ENCODE data around the gene AGO3.

The AGO3 gene

DNA sequence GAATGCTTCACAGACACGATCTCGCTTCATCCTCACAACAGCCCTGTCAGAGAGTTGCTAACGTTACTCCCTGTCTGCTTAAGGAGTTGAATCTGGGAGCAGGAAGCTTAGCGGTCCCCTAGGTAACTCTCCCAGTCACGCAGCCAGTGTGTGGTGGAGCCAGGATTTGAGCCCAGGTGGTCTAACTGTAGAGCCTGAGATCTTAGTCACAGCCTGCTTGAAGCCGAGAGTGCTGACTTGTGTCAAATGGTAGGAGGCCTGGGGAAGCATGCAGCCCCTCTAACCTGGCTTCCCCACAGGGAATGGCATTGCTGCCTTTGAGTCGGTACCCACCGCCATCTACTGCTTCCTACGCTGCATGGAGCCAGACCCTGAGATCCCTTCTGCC, 161.9 kb downstream of the AGO3 start:
- Histone ChIP-seq H3K36me3 (ENCODE audit: insufficient read depth, low read length) (peaks cover 56% of the 10 kb centered on the region), H3K27ac (ENCODE audit: low read depth, low read length, poor library complexity, severe bottlenecking) (no peak overlapping the region), H3K27me3 (ENCODE audit: insufficient read depth, low read length) (no peaks in the 10 kb centered on the region), H3K4me2 (ENCODE audit: low read length) (no peak overlapping the region), H3K9me3 (ENCODE audit: low read length) (no peaks in the 10 kb centered on the region), H3K4me3 (ENCODE audit: low read depth, low read length, poor library complexity, severe bottlenecking) (no peak overlapping the region), H3K9me2 (ENCODE audit: low read depth, low read length) (no peaks in the 10 kb centered on the region), H2AFZ (ENCODE audit: low read length) (no peak overlapping the region), H3K9ac (ENCODE audit: low read length) (no peak overlapping the region), H3F3A (ENCODE audit: insufficient read depth, low read length) (no peaks in the 10 kb centered on the region), H4K20me1 (ENCODE audit: insufficient read depth, low read length) (no peaks in the 10 kb centered on the region), H3K4me1 (ENCODE audit: insufficient read depth, low read length, severe bottlenecking) (peaks cover 18% of the 10 kb centered on the region), H3K79me2 (ENCODE audit: insufficient read depth, low read length) (no peaks in the 10 kb centered on the region)
- TF ChIP-seq CTCF (IDR thresholded peaks at IDR 0.05; ENCODE audit: low read length) (no peak), EZH2 (IDR thresholded peaks at IDR 0.05; ENCODE audit: borderline replicate concordance, low read length) (no peak)

GRCh38 chr1:36093226-36093625, 162.3 kb downstream of the AGO3 start:
- Histone ChIP-seq H3K4me1 (ENCODE audit: insufficient read depth, low read length, severe bottlenecking) (peaks cover 14% of the 10 kb centered on the region), H3K4me3 (ENCODE audit: low read depth, low read length, poor library complexity, severe bottlenecking) (no peak overlapping the region), H3K4me2 (ENCODE audit: low read length) (no peak overlapping the region), H3F3A (ENCODE audit: insufficient read depth, low read length) (no peaks in the 10 kb centered on the region), H4K20me1 (ENCODE audit: insufficient read depth, low read length) (no peaks in the 10 kb centered on the region), H3K27me3 (ENCODE audit: insufficient read depth, low read length) (no peaks in the 10 kb centered on the region), H2AFZ (ENCODE audit: low read length) (no peak overlapping the region), H3K9me3 (ENCODE audit: low read length) (no peaks in the 10 kb centered on the region), H3K79me2 (ENCODE audit: insufficient read depth, low read length) (no peaks in the 10 kb centered on the region), H3K9ac (ENCODE audit: low read length) (no peak overlapping the region), H3K27ac (ENCODE audit: low read depth, low read length, poor library complexity, severe bottlenecking) (no peak overlapping the region), H3K9me2 (ENCODE audit: low read depth, low read length) (no peaks in the 10 kb centered on the region), H3K36me3 (ENCODE audit: insufficient read depth, low read length) (peaks cover 56% of the 10 kb centered on the region)
- TF ChIP-seq EZH2 (IDR thresholded peaks at IDR 0.05; ENCODE audit: borderline replicate concordance, low read length) (no peak), CTCF (IDR thresholded peaks at IDR 0.05; ENCODE audit: low read length) (no peak)

- Histone ChIP-seq H4K20me1 (ENCODE audit: insufficient read depth, low read length) (no peaks in the 10 kb centered on the region), H3K4me1 (ENCODE audit: insufficient read depth, low read length, severe bottlenecking) (peaks cover 11% of the 10 kb centered on the region), H3K9me2 (ENCODE audit: low read depth, low read length) (no peaks in the 10 kb centered on the region), H3K4me3 (ENCODE audit: low read depth, low read length, poor library complexity, severe bottlenecking) (no peak overlapping the region), H3K9ac (ENCODE audit: low read length) (no peak overlapping the region), H3F3A (ENCODE audit: insufficient read depth, low read length) (no peaks in the 10 kb centered on the region), H3K4me2 (ENCODE audit: low read length) (no peak overlapping the region), H3K27me3 (ENCODE audit: insufficient read depth, low read length) (no peaks in the 10 kb centered on the region), H3K36me3 (ENCODE audit: insufficient read depth, low read length) (peaks cover 56% of the 10 kb centered on the region), H2AFZ (ENCODE audit: low read length) (no peak overlapping the region), H3K27ac (ENCODE audit: low read depth, low read length, poor library complexity, severe bottlenecking) (no peak overlapping the region), H3K9me3 (ENCODE audit: low read length) (no peaks in the 10 kb centered on the region), H3K79me2 (ENCODE audit: insufficient read depth, low read length) (no peaks in the 10 kb centered on the region)
- no peak for TF ChIP-seq CTCF (IDR thresholded peaks at IDR 0.05; ENCODE audit: low read length)
- no peak for TF ChIP-seq EZH2 (IDR thresholded peaks at IDR 0.05; ENCODE audit: borderline replicate concordance, low read length)
These were observed 163.0 kb downstream of the AGO3 start for GRCh38 chr1:36093929-36094328.
